GM18520 (cell line): Measurements from ENCODE around the gene ARHGEF28.

Experiments
- ATAC-seq: cut with Tn5 transposase; IDR thresholded peaks from one replicate; pipeline ENCODE4 v1.9.1; 2021; ENCODE audit not compliant: unreplicated experiment

Gene ARHGEF28

GRCh38 chr5:73652391-73652790 lies 26.4 kb downstream of the ARHGEF28 start:
- no peak for ATAC-seq

- ATAC-seq: no peak
These were observed 28.3 kb downstream of the ARHGEF28 start for GRCh38 chr5:73654171-73654811.

- no peak for ATAC-seq
These were observed 28.9 kb downstream of the ARHGEF28 start for GRCh38 chr5:73654819-73655318.

- ATAC-seq: no peak
These were observed 29.6 kb downstream of the ARHGEF28 start for GRCh38 chr5:73655521-73656160.

GRCh38 chr5:73661753-73662152 lies 35.8 kb downstream of the ARHGEF28 start:
- ATAC-seq: no peak

GRCh38 chr5:73663161-73663859 lies 37.3 kb downstream of the ARHGEF28 start:
- no peak for ATAC-seq

GRCh38 chr5:73663860-73664240 lies 37.9 kb downstream of the ARHGEF28 start:
- ATAC-seq: no peak

GRCh38 chr5:73664796-73665195 lies 38.8 kb downstream of the ARHGEF28 start:
- ATAC-seq: no peak

- no peak for ATAC-seq
These were observed 40.9 kb downstream of the ARHGEF28 start for GRCh38 chr5:73666891-73667290.

GRCh38 chr5:73668017-73668416 lies 42.0 kb downstream of the ARHGEF28 start:
- no peak for ATAC-seq

GRCh38 chr5:73668486-73669111 lies 42.6 kb downstream of the ARHGEF28 start:
- no peak for ATAC-seq

- no peak for ATAC-seq
These were observed 44.7 kb downstream of the ARHGEF28 start for GRCh38 chr5:73670731-73671130.

GRCh38 chr5:73672132-73672531 lies 46.1 kb downstream of the ARHGEF28 start:
- no peak for ATAC-seq

GRCh38 chr5:73673161-73673591 lies 47.2 kb downstream of the ARHGEF28 start:
- ATAC-seq: no peak

- no peak for ATAC-seq
These were observed 48.6 kb downstream of the ARHGEF28 start for GRCh38 chr5:73674669-73675004.

GRCh38 chr5:73678322-73678740 lies 52.3 kb downstream of the ARHGEF28 start:
- ATAC-seq: no peak

- ATAC-seq: no peak
These were observed 52.8 kb downstream of the ARHGEF28 start for GRCh38 chr5:73678807-73679206.

- no peak for ATAC-seq
These were observed 56.2 kb downstream of the ARHGEF28 start for GRCh38 chr5:73682176-73682575.

GRCh38 chr5:73684691-73685090 lies 58.7 kb downstream of the ARHGEF28 start:
- no peak for ATAC-seq

- peak; percentile 50 for ATAC-seq
These were observed 60.9 kb downstream of the ARHGEF28 start for GRCh38 chr5:73686912-73687311.

- no peak for ATAC-seq
These were observed 61.4 kb downstream of the ARHGEF28 start for GRCh38 chr5:73687357-73687756.

- no peak for ATAC-seq
These were observed 64.0 kb downstream of the ARHGEF28 start for GRCh38 chr5:73690015-73690414.
